GM21717 (cell line): ENCODE data around the gene PAK2.
"Not testable (repeated sequence)": the region's sequence is repeated elsewhere in the genome, so short reads cannot be mapped to it uniquely, and the experiment has no call there.

Source experiments
- ATAC-seq: cut with Tn5 transposase; IDR thresholded peaks from one replicate; pipeline ENCODE4 v1.9.1; 2021; ENCODE audit warnings: mild to moderate bottlenecking, moderate library complexity; ENCODE audit not compliant: unreplicated experiment

Gene PAK2

DNA sequence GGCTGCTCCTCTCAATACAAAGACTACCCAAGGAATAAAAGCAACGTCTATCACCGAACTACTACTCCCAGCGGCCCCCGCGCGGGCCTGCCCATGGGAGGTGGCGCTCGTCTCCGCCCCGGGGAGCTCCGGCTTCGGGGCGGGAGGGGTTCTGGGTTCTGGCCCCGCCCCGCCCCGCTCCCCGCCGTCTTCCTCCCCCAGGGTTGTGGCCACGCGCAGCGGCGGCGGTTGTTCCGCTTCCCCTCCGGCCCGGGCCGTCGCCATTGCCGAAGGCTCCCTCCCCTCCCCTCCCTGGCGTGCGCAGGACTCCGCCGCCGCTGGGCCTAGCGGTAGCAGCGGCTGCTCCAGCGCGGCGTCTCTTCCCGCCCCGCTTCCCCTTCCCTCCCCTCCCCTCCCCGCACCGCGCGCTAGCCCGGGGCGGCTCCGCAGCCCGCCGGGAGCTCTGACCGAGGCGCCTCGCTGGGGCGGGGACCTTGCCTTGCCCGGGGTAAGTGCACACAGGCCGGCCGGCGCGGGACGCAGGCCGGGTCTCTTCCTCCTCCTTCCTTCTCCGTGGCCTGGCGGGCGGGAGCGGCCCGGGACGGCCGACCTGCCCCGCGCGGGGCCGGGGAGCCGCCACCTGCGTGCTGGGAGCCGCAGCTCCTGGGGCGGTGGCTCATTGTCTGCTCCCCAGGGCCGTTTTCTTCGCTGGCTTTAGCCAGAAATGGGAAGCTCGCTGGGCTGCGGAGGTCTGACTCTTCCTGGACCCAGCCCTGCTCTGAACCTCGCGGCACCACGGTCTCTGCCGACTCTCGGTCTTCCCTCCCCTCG is at the start of gene PAK2:
Gene PAK2, plus strand, starts transcription at position 187 of the 810 bp plus-strand sequence. CDS start 42,790 bp downstream, outside the sequence.
- ATAC-seq: peak; percentile 77

DNA sequence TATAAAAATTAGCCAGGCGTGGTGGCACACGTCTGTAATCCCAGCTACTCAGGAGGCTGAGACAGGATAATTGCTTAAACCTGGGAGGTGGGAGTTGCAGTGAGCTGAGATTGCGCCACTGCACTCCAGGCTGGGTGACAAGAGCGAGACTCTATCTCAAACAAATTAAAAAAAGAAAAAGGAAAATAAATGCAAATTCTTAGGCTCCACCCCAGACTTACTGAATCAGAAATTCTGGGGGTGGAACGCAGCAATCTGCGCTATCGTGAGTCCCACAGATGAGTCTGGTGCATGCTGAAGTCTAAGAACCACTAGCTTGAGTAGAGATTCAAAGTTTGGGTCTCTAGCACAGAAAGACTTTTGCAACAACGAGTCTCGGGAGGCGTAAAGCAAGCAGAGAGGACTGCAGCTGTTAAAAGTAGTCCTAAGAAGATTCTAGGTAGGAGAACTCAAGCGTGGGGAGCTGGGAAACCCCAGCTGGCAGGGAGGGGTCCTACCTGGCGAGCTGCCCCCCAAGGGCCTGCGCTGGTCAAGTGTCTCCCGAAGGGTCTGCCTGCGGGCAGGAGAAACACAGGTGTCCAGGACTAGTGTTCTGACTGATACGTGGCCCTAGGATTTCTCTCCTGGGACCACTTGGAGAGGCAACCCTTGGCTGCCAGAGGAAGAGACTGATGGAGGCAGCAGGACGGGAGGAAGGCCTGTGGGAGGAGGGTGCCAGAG is 49.6 kb upstream of the PAK2 start:
- no peak for ATAC-seq

DNA sequence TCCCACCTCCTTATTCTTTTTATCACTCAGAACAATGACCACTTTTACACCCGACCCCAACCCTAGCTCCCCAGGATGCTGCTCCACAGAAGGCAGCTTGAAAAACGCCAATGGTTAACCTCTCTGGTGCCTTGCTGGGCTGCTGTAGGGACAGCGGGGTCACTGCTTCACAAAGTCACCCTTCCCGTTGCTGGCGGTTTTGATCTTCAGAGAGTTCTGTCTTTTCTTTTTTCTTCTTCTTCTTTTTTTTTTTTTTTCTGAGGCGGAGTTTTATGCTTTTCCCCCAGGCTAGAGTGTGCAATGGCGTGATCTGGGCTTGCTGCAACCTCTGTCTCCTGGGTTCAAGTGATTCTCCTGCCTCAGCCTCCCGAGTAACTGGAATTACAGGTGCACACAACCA is 48.3 kb upstream of the PAK2 start:
- ATAC-seq: no peak

DNA sequence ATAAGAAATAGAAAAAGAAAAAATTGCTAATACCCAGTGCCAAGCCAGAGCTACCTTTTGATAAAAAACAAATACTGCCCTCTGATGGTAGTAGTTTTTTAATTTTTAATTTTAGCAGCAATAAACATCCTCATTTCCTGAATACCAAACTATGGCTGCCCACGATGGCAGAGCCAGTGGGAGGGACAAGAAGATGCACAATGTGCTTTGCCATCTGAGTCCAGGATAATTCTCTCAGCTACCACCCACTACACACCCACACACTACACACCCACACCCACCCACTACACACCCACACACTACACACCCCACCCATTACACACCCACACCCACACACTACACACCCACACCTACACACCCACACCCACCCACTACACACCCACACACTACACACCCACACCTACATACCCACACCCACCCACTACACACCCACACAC is 45.4 kb upstream of the PAK2 start:
- ATAC-seq: no peak

DNA sequence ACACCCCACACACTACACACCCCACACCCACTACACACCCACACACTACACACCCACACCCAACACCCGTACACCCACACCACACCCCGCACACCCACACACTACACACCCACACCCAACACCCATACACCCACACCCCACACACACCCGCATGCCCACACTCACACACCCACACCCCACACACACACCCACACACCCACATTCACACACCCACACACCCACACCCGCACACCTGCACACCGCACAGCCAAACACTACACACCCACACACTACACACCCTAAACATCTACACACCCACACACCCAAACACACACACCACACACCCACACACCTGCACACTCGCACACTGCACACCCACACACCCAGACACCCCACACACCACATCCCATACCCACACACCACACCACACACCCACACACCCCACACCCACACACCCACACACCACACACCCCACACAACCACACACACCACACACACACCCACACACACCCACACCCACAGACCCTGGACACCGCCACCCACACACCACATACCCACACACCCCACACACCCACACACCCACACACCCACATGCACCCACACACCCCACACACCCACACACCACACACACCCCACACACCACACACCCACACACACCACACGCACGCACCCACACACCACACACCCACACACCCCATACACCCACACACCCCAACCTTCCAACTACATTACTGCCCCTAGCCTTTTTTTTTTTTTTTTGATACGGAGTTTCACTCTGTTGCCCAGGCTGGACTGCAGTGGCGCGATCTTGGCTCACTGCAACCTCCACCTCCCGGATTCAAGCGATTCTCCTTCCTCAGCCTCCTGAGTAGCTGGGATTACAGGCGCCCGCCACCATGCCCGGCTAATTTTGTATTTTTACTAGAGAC is 44.5 kb upstream of the PAK2 start:
- no peak for ATAC-seq

DNA sequence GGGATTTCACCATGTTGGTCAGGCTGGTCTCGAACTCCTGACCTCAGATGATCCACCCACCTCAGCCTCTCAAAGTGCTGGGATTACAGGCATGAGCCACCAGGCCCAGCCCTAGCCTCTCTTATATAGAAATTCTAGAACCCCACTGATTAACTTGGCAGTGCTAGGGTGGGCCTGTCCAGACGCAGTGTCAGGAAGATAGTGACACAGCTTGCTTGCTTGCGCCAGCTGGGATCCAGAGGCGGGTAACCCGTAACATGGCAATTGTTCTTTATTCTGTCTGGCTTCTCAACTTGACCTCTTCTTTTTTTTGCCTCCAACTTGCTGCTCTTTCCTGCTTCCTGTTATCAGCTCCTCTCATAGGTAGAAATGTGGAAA is 43.8 kb upstream of the PAK2 start:
- no peak for ATAC-seq

DNA sequence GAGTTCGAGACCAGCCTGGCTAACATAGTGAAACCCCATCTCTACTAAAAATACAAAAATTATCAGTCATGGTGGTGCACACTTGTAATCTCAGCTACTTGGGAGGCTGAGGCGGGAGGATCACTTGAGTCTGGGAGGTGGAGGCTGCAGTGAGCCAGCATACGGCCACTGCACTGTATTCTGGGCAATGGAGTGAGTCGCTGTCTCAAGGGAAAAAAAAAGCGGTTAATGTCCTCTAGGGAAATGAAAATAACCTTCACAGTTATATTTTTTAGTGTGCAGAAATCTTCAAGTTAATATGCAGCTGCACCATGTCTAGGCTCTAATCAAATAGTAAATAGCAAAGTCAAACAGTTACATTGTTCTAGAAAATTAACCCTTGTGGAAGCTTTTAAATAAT is 42.4 kb upstream of the PAK2 start:
- ATAC-seq: no peak

DNA sequence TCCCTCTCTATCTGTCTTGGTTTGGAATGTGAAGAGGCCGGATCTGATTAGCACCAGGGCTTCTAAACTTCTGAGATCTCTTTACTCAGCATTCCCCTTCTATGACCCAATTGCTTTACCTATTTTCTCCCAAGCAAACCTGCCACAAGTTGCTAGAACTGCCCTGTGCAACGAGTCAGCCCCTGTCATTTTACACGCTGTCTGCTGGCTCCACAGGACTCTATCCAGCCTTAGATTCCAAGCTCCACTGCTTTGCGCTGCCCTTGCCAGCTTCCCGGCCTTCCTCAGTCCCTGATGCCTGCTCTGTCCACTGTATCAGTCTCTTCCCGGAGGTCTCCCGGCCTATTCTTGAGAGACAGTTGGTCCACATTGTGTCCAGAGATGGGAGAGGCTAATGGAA is 39.9 kb upstream of the PAK2 start:
- ATAC-seq: no peak

DNA sequence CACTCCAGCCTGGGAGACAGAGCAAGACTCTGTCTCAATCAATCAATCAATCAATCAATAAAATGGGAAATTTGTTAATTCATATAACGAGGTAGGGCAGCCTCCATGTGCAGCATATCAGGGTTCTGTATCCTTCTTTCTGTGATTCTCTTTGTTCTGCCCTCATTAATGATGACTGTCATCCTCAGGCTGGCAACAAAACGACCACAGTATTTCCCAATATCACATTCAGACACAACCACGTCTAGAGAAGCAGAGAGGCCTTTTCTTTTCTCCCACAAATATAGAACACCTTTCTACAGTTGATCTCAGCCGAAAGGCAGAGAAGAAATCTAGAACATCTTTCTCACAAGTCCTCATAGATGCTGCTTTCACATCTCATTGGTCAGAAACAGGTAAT is 38.9 kb upstream of the PAK2 start:
- no peak for ATAC-seq

DNA sequence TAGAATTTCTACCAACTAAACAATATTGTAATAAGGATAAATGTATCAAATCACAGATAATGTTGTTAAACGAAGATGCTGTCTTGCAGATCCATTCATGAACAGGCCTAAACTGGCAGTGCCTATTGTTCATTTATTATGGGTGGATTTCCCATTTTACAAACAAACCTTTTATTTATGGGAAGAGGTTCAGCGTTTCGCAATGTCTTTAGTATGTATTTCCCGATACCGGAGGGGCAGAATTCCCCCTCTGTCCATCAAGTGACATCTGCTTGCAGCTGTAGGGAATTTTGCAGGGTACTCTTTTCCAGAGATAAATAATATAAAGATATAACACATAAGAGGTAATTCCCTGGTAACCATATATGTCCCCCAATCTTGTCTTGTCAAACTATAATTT is 33.3 kb upstream of the PAK2 start:
- no peak for ATAC-seq

DNA sequence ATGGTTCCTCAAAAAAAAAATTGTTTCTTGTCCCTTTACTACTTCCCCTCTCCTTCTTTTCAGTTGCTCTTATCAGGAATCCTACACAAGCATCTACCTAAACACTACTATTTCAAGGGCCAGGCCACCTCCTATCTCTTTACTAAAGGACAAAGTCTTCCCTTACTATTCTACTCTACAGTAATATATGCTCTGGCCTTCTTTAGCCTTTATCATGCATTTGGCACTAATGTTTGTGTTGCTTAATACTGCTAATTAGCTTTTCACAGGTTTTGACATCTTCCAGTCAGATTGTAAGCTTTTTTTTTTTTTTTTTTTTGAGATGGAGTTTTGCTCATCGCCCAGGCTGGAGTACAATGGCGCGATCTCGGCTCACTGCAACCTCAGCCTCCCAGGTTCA is 32.9 kb upstream of the PAK2 start:
- ATAC-seq: no peak

DNA sequence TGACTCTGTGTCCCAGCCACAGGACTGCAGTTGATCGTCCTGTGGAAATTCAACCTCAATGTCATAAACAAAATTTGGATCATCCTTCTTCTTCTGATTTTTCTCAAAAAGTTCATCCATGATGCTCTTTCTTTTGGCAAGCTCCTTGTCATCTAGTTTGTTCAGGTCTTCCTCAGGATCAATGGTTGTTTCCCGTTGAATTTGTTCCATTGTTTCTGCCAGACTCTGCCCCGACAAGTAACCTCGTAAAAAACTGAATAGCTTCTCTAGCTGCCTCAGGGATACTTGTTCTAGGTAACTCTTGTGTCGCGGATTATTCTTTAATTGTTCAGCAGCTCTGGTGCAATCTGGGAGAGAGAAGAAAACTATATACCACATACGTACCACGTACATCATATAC is 32.1 kb upstream of the PAK2 start:
- no peak for ATAC-seq

DNA sequence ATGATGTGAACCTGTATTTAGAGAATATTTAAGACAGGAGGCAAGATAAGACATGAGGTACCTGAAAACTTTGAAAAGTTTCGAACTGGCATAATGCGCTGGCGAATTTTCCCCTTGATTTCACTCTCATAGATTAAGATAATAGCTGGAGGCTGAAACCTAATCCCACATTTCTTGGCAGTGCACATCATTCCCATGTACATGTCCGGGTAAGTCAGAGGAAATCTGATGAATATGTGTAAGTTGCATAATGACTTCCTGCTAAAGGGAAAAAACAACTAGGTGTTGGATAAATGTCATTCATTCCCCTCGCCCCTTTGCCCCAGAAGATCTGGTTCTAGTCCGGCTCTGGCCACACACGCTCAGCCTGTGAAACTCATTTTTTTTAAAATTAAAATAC is 31.2 kb upstream of the PAK2 start:
- ATAC-seq: no peak

DNA sequence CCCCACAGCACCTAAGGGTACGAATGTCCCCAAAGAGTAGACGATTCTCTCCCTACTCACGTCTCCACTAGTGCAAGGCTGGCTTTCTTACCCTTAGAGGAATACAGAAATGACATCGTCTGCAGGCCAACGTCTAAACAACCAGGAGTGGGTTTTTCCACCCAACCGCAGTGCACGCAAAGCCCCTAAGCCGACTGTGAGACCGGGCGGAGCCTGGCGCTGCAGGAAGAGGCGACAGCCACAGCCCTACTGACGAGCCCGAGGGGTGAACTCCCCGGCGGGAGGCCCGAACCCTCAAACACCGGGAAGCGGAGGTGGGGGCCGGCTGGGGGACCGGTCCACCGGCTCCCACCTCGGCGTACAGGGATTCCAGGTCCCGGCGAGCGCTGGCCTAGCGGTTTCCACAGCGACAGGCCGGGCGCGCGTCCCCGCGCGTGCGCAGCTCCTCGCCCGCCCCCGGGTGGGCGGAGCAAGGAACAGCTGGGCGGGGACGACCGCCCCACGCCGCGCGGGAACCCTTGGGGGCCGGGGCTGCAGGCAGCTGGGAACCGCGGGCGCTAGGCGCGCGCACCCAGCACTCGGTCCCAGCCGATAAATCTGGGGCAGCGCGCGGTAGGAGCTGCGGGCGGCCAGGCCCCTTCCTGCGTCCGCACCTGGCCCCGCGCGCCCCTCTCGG is 27.7 kb upstream of the PAK2 start, which contains the start of the genes CEP19 and PIGX:
Gene CEP19, minus strand, starts transcription at position 413 of the 676 bp plus-strand sequence. CDS start 3,593 bp downstream, outside the sequence.
Gene PIGX, plus strand, starts transcription at position 540 of the 676 bp plus-strand sequence.
- peak; percentile 64 for ATAC-seq

DNA sequence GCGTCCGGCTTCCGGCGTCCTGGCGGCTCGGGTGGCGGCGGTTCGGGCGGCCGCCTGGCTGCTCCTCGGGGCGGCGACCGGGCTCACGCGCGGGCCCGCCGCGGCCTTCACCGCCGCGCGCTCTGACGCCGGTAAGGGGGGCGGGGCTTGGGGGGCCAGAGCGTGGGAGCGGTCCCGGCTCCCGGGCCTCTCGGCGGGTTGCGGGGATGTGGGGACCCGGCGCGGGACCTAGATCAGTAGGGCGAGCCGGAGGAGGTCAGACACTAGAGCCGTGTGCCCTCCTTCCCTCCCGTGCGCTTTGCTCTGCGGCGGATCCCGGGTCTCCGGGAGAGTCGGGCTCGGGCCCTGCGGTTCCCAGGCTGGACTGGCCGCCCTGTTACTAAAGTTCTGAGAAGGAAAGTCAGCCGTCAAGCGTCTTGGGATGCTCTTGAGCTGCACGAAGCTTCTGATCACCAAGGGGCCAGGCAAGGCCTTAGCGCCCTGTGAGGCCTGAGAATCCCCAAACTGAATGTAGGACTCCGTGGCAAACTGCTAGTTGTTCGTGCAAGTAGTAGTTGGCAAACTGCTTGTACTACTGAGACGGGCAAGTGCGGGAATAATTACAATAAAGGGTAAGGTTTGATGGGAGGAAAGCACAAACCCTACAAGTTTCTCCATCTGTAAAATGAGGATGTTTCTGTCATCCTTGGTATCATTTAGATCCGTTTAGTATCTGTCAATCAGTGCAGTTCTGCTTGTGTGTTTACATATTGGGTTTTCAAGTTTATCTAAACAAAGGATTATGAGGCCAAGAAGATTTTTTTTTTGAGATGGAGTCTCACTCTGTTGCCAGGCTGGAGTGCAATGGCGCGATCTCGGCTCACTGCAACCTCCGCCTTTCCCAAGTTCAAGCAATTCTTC is 26.9 kb upstream of the PAK2 start:
- peak; percentile 48 for ATAC-seq

DNA sequence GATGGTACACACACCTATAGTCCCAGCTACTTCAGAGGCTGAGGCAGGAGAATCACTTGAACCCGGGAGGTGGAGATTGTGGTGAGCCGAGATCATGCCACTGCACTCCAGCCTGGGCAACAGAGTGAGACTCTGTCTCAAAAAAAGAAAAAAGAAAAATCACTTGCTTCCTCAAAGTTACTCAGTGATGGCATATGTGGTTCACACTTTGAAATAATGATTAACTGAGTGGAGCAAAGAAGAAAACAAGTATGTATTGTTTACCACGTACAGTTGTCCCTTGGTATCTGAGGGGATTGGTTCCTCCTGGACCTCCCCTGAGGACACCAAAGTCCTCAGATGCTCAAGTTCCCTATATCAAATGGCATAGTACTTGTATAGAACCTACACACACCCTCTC is 22.5 kb upstream of the PAK2 start:
- ATAC-seq: not testable (repeated sequence)

DNA sequence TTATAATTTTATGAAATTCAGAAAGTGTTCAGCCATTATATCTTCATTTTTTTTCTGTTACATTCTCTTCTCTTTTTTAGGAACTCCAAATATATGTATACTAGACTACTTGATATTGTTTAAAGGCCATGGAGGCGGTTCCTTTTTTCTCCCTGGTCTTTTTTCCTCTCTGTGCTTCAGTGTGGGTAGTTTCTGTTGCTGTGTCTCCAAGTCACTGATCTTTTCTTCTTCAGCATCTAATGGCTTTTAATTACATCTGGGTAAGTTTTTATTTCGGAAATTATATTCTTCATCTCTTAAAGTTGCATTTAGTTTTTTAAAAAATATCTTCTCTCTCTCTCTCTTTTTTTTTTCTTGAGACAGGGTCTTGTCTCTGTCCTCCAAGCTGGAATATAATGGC is 18.6 kb upstream of the PAK2 start:
- no peak for ATAC-seq

DNA sequence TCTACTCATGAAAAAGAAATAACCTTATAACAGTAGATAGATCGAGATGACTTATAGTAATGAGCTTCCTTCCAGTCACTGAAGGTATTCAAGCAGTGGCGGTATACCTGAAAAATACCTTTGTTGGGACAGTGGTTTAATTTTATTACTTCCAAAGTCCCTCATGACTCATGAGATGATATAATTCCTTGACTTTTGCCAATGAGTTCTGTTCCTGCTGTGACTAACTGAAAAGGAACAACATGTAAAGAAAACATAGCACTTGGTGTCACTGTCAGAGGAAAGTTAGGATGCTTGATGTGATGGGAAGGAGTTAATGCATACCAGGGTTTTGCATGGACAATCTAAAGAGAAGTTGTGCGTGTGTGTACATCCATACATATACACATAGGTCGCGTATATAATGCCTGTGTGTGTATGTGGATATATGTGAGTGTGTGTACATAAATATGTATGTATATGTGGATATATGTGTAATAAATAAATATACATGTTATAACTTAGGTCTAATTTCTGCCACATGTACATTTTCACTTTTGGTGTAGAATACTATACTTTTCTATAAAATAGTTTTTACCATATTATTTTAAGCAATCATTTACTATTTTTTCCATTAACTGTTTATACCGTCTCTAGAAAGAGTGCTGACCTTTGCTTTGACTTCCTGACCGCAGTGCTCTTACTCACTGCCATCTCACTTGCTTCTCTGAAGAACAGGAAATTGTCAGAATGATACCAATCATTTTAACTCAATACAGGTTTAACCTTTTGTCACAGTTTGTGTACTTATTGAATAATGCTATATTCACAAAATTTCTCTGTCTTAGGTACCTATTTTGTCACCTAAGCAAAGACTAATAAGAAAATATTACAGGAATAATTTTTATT is 12.6 kb upstream of the PAK2 start:
- no peak for ATAC-seq

DNA sequence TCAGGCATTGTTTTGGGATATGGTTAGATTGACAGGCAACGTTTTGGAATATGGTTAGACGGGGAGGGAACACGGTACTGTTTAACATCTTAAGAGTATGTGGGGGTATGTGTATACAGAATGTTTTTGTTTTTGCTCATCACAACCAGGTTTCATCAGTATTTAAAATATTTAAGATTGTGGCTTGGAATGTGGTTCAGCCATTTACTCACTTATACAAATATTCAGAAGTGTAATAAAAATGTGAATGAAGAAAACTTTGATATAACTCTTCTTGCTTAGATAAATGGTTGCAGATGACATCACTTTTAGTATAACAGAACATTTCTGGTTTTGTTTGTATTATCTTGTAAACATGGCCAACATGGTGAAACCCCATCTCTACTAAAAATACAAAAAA is 3.9 kb upstream of the PAK2 start:
- no peak for ATAC-seq
